HPDE6-E6E7 (cell line): ENCODE results near the gene KLHL29.

Experiments used
- DNase-seq: peaks from one replicate; pipeline ENCODE4 v3.0.0; 2011; ENCODE audit warnings: missing footprints; ENCODE audit errors: extremely low spot score

Gene KLHL29

DNA sequence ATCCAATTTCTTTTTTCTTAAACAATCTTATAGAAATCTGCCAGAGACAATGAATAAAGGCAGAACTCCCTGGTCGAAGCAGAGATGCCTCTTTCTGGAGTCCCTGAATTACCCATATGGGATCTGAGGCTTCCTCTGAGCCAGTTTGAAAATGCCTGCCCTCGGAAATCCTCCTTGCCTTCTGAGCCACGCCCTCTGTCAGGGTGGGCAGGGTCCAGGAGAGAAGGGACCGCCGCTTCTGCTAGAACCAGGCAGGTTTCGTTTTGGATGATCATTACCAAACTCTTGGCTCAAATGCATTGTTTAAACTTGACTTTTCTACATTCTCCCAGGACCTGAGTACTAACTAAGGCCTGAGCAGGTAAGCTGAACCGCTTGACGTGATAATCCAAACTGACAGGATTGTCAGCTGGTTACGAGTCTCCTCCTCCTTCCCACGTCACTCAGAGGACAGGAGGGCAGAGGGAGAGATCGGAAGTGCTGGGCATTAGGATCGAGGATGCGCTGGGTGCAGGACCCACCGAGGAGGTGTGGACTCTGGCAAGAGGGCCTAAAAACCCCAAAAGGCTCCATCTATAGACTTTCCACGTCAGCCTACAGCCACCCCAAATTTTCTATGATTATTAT lies 128.4 kb downstream of the KLHL29 start:
- DNase-seq: no peak

DNA sequence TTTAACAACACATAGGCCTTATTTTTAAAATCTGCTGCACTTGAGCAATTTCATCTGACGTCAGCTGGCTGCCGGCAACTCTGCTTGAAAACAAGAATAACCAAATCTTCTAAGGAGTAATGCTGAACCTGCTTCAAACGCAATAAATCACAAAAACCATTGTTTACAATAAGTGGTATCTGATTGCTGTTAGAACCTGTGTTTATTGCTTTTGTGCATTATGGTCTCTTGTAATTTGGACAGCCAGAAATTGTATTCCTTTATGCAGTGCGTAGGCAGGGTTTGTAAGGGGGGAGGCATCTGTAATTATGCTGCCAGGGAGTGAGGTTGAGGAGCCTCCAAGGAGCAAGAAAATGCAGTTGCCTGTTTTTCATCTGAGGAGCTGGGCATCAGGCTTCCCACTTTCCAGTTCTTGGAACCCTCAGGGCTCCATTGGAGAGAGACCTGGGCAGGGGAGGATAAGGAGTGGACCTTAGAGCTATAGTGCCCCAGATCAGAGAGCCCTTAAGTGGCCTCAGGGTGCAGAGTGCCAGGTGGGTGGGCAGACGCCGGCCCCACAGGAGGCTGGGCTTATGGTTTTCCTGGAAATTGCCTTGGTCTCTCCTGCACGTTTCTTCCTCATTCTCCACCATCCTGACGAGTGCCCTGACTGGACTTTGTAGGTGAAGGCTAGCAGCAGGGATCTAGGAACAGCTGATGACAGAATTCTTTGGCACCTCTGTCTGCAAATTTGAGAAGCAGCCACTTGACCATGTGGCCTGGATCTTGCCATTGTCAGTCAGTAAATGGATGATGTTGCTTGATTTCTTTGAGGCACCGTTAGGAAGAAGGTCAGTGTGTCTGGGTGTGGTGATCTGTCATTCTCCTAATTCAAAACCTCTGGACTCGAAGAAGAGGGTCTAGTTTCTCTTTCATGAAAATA lies 129.2 kb downstream of the KLHL29 start:
- no peak for DNase-seq

DNA sequence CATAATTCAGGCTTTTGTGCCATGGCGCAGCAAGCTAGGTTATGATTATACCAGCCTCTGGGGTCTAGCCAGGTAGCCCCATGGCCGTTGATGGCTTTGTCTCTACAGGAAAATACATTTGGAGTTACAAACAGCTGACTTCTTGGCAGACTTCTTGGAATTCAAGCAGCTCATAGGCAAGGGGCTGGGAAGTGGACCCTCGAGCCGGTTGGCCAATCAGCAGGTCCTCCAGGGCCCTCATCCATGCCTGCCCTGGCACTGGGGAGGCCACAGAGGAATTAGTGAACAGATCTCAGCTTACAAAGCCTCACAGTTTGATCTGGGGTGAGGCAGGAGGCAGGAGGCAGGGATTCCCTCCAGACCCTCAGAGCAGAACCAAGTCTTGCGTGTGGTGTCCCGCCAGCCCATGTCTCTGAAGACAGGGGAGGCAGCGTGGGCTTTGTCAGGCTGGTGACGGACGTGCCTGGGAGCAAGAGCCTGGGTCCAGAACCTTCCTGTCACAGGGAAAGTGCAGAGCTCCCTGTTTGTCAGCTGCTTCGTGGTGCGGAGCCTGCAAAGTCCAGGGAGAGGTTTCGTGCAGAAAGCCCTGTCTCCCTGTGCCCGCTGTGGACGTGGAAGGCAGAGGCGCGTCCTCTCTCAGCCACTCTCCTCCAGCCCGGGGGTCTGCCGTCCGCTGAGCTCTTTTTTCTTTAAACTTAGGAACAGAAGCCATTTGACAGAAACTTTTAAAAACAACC lies 131.7 kb downstream of the KLHL29 start:
- no peak for DNase-seq

DNA sequence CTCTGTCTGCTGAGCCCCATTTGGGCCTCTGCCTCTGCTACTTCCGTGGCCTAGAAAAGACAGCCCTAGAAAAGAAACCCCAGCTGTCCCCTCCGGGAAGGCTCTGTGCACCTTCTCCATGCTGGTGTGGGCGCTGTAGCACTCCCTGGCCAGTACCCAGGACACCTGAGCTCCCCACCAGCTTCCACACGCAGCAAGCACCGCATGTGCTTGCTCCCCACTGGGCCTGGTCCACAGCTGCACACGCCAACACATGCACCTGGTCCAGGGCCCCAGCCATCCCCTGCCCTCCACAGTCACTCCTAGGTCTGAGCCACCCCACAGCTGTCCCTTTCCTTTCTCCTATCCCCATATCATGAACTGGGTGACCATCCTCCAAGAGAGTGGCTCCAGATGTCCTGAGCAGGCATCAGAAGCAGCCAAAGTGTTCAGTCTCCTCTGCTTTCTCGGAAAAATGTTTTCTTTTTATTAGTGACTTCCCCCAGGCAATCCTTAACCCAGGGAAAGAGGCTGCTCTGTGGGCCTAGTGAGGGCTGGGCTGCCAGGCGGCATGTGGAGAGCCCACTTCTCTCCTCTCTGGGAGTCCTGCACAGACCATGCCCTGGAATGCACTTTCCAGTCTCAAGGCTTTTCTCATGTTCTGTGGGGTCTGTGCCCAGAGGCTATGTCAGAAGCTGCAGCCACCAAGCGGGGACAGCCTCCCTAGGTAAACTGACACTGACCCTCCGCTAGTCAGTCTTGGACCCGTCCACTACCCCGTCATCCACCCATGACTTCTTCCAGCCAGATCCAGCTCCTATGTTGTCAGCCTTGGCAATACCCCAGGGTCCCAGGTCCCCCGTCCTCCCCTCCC lies 133.7 kb downstream of the KLHL29 start:
- no peak for DNase-seq

DNA sequence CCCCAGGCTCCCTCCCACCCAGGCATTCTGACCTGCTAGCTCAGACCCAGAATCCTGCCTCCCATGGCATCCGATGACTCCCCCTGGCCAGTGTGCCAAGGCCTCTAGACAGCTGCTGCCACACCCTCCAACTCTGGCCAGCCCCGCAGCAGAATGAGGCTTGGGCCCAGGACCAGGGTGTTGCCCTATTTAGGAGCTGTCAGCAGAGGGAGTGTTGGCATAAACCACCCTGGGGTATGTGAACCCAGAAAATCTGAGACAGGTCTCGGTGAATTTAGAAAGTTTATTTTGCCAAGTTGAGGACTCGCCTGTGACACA lies 134.3 kb downstream of the KLHL29 start:
- no peak for DNase-seq

DNA sequence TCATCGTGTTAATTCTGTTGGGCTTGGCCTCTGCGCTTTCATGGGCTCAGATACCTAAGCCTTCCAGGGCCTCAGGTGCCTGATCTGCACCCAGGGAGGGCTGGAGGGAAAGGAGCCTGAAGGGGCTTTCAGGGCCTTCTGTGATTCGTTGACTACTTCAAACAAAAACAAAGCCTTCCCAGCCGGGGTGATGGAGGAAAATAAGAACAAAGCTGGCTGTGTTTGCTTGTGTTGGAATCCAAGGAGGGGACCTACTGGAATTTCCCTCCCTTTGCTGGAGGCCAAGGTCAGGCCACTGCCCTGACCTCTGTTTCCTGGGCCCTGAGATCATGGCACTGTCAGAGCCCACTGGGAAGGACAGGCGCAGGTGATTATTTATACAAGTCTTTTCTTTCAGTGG lies 135.3 kb downstream of the KLHL29 start:
- DNase-seq: no peak

DNA sequence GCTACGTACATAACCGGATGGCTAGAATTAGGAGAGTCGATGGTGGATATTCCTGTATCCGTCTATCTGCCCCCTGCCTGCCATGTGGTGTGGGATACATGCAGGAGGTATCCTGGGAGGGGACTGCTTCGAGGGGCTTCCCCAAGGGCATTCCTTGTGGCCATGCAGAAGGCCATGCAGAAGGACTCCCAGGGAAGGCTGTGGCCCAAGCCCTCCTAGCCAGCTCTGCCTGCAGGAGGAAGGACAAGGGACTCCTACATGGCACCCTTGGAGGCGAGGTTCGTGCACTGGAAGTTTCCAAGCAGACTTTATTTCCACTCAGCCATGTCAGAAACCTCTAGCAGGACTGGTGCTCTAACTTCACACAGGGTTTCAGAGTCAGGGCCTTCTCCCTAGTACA lies 136.1 kb downstream of the KLHL29 start:
- no peak for DNase-seq

DNA sequence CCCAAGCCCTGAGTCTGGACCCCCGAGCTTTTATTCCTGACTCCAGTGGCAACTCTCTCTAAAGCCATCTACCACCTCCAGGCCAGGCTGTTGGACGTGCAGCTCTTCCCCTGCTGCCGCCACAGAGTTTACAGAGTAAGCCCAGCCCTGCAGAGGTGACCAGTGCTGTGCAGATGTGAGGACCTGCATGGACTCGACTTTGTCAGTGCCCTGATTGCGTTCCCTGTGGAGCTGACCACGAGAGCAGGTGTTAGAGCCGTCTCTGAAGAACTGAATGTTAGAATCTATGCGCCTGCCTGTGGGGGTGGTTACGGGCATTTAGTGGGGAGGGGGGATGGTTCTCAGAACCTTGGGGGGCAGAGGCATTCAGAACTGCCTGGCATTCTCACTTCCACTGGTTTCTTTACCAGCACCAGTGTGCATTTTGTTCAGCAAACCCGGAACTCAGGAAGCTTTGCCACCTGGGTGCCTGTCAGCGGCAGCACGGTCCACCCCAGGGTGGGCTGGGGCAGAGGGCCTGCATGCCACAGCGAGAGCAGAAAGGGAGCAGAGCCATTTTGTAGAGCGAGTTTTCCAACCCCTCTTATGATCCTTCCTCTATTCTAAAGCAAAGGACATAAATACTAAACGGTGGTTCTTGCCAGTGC lies 137.9 kb downstream of the KLHL29 start:
- no peak for DNase-seq

DNA sequence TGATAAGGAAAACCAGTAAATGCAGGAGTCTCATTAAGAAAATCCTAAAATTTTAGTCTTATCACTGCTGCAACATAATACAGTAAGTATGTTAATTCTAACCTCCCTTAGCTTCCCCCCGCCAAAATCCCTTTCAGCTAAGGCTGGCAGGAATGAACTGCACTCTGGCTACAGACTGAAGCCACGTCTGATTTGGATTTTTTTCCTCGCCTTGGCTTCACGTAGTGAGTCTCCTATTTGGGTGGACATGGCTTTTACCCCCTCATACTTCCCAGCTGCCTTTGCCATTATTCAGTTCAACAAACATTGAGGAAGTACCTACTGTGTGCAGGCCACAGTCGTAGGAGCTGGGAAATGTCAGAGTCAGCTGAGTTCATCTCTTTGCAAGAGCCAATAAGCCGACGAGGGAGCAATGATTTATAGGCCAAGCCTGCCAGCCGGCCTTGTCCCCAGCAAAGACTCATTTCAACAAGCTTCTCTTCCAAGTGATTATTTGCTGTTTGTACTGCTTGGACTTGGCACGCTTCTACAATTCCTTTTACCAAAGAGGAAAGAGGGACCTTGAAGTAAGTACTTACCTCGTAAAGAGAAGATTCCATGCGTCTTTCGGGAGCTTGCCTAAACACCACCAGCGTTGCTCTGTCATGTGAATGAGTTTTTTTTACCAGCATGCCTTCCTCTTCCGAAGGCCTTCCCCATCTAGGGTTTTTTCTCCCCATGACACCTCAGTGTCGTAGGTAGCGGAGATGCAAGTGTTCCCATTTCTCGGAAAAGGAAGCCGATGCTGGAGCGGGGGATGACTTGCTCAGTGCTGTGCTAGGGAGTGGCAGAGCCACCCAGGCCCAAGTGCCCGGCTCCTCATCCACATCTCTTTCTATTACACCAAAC lies 138.6 kb downstream of the KLHL29 start:
- no peak for DNase-seq

DNA sequence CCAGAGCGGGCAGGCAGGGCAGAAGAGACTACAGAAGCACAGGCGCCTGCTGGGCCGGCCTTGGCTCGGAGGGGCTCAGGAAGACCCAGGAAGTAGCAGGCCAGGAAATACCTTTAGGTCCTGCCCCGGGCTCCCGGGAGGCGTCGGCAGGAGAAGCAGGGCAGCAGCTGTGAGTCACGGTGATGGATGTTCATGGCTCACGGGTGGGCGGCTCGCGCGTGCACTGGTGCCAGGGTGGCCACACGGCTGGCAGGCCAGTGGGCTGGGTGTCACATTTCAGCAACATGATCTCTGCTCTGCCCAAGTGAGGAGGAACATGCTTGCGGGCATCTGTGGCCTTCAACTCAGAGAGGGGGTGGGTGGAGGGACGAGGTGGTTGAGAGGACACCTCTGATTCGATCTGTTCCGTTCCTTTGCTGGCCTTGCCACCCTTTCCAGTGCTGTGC lies 139.3 kb downstream of the KLHL29 start:
- DNase-seq: peak; percentile 29

DNA sequence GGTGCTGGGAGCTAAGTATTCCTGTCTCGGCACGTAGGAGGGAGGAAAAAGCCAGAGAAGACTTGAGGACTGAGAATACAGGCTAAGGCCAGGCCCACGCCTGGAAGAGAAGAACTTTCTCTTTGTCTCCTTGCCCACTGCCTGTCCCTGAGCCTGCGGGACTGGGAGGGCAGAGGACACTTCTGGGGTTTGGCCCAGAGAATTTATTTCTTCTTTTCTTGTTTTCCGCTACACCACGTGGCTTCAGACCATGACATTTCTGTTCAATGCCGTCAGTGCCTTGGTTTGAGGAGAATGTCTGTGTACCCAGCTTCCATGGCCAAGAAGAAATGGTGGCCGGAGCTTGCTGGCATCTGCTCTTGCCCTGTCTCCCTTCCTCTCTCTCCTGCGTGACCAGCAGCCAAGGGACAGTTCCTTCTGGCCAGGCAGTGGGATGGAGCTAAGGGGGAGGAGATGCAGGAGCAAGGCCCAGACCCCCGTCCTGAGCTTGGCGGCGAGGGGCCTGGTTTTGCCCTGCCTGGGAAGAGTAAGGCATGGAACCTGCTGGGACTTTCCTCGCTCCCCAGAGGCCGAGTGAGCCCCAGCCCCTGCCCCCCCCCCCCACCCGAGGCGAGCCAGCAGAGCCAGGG lies 140.3 kb downstream of the KLHL29 start:
- DNase-seq: no peak

DNA sequence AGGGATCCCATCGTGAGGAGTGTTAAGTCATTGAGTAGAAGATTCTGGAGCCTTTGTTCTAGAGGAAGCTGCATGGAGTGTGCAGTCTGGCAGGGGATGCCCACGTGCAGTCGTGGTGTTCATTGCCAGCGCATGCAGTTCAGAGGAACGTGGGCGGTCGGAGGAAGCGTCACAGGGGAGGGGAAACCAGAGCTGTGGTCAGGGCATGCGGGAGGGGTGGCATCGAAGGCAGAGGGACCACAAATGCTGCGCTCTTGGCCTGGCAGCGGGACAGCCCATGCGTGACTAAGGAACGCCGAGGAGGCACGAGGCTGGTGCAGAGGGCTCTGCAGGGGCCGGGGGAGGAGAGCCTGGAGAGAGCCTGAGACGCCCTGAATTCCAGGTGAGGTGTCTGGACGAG lies 141.1 kb downstream of the KLHL29 start:
- no peak for DNase-seq

DNA sequence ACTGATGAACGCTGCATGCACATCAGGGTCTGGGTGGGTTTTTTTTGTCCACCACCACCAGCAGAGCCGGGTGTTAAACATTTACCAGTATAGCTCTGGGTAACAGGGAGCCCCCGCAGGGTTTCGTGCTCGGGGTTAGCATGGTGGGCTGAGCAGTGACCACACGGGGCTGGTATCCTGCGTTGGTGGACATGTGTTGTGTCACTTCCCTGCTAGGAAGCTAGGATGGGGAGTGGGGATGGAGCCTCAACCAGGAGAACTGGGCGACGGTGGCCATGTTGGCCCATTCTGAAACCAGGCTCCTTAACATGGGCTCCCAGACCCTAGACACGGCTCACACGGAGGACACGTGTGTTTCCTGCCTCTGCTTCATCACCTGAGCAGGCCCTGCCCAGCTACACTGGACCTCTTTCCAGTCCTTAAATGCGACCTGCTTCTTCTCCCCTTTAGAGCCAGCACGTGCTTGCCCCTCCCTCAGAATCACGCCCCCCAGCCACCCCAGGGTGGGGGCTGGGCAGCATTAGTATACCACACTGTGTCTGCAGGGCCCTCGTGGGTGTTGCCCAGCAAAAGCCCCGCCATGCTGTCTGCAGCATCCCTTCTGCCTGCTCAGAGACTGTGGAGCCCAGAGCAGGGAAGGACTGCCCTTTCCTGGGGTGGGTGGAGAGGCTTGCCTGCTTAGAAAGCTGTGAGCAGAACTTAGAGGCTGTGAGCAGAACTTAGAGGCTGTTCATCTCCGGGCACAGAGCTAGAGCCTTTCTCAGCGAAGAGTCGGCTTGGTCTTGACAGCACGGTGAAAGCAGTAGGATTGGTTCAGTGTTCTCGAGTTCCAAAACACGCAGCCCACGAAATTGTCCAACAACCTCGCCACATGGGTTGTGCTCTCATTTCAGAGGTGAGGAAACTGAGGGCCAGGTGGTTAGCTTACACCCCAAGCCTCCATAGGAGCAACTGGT lies 142.1 kb downstream of the KLHL29 start:
- DNase-seq: no peak

DNA sequence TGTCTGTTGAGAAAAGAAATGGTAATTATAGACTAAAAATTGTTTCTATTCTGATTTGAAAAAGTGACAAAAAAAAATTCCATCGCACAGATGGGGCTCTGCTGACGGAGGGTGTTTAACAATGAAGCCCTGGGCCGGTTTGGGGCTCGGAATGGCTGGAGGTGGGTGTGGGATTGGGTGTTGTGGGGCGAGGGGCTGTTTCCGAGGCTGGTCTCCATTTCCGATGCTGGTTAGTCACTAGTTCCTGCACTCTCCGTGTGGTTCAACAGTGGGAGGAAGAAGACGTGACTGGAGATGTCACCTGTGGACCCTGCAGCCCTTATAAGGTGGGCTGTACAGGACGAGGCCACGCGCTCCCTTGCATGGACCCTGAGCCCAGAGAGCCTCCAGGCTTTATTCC lies 143.2 kb downstream of the KLHL29 start:
- DNase-seq: no peak

DNA sequence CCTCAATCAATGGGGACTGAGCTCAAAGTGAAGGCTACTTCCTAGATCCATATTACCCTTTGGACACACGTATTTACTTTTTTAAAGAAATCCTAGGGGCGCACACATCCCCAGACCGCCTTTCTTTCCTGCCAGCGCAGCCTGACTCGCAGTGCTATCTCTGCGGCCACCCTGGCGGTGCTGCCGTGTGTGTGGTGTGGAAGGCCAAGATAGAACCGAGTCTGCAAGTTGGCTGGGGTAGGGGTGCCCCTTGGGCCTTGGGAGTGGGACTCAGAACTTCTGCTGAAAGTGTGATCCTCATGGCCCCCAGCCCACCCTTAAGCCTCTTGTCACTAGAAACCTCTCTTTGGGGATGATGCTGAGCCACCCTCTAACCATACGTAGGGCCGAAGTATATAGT lies 143.7 kb downstream of the KLHL29 start:
- DNase-seq: no peak

DNA sequence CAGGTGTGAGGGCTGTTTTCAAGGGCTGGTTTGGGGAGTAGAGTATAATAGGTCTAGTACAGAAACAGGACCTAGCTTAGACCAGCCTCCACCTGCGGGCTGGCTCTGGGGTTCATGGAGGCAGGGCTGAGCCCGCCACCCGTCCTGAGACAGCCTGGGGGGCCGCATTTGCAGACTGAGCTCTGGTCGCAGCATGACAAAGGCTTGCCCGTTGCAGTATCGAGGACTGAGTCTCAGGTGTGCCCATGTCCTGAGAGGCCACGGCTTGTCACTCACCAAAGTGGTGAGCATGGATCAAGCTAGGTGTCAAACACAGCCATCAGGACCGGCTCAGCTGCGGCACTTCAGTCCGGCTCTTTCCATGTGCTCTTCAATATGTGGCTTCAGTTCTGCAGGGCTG lies 144.7 kb downstream of the KLHL29 start:
- no peak for DNase-seq

DNA sequence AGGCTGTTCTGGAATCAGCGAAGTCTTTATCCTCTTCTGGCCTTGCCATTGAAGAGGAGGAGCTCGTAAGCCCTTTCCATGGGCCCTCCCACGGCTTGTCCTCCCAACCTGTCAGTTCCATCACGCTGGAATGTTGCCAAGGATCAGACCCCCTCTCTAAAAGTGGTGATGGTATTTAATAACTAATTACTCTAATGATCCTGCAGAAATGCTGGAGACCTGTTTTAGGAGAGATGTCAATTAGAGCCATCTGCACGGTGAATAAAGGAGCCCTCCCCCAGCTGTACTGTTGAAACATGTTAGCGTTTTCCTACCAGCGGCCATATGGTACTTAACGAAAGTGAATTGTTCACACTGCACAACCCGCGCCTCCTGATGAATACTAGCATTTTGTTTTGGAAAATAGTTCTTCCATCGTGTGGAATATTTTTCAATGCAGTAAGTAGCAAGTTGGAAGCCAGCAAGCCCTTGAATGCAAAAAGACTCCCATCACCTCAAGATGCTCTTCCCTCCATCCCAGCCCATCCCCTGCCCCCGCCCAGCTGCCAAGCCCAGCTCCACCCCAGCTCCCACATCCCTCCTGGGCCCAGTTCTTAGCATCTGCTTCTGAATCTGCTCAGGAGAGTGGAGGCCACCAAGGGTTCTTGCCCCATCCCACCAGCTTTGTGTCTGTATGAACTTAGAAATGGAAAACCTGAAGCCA lies 145.4 kb downstream of the KLHL29 start:
- DNase-seq: no peak

DNA sequence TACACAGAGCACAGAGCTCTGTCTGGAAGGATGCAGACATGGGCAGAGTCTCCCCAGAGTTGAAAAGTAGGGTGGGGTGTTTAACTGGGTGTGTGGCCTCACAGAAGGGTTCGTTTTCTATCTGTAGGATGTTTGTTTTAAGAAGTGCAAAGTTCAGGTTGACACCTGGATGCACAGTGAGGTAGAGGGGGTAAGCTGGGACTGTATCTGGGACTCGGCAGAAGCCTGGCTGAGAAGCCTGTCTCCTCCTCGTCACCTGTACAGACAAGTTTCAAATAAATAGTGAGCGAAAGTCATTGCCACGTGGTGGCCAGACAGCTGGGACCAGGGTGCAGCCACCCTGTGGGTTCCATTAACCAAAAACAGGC lies 145.9 kb downstream of the KLHL29 start:
- DNase-seq: no peak
